Panc1 (cell line): ENCODE data around the gene SORBS1.

Experiments
- POLR2AphosphoS5 ChIP-seq: IDR thresholded peaks from 2 replicates; pipeline ENCODE4 v1.6.1; 2012; ENCODE audit warnings: mild to moderate bottlenecking, low read depth, low read length, moderate library complexity
- SIN3A ChIP-seq: IDR thresholded peaks from 2 replicates; pipeline ENCODE4 v1.6.1; 2012; ENCODE audit warnings: low read depth, mild to moderate bottlenecking, low read length, moderate library complexity, borderline replicate concordance; ENCODE audit not compliant: insufficient read depth
- TCF7L2 ChIP-seq: IDR thresholded peaks from 2 replicates; pipeline ENCODE4 v1.6.1; 2011; ENCODE audit warnings: mild to moderate bottlenecking, low read depth, low read length, inconsistent platforms
- TF ChIP-seq, protein P1 (sequence below): fragments of 450-650 bp; IDR thresholded peaks from 2 replicates; pipeline ENCODE4 v1.5.1; 2017; ENCODE audit warnings: mild to moderate bottlenecking
- TF ChIP-seq, protein P2 (sequence below), 2 experiments: IDR thresholded peaks; 2 replicates each; pipeline ENCODE4 v1.6.1; 2011 to 2012; ENCODE audit warnings: low read depth in 2 of 2, control low read depth in 1 of 2, low read length in 1 of 2, mild to moderate bottlenecking in 1 of 2, moderate library complexity in 1 of 2; ENCODE audit not compliant: insufficient read depth in 1 of 2

DNA sequence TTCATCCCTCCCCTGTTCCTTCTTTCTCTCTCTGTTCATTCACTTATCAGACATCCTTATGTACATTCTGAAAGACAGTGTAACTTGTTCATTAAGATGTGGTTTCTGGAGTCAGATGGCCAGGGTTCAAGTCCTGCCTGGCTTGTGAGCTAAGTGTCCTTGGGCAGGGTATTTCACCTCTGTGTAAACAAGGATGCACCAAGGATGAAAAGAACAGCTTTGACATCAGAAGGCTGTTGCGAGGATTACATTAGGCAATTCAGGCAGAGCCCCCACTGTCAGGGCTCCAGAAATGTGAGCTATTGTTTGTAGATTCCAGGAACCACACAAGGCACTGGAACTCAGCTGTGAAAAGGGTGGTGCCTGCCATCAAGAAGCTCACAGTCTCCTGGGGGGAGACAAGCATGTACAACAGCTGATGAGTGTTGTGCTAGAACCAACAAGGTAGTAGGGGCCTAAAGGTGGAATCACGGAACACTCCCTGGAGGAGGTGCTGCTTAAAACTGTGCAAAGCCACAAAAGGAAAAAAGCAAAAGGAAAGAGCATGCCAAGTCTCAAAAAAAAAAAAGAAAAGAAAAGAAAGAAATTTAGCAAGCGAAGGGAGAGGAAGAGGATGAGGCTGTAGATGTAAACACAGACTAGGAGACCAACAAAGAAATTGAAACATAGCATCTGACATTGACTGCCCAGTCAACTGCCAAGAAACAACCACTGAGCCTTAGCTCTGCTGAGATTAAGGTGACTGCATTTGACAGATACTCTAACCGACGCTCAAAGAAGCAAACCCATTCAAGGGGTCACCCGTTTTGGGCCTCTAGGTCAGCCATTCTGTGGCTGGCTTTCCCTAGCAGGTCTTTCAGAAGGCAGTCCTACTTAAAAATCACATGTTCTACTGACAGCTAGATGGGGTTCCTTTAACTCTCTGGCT is 282.8 kb downstream of the SORBS1 start:
- TF ChIP-seq, protein P1, sequence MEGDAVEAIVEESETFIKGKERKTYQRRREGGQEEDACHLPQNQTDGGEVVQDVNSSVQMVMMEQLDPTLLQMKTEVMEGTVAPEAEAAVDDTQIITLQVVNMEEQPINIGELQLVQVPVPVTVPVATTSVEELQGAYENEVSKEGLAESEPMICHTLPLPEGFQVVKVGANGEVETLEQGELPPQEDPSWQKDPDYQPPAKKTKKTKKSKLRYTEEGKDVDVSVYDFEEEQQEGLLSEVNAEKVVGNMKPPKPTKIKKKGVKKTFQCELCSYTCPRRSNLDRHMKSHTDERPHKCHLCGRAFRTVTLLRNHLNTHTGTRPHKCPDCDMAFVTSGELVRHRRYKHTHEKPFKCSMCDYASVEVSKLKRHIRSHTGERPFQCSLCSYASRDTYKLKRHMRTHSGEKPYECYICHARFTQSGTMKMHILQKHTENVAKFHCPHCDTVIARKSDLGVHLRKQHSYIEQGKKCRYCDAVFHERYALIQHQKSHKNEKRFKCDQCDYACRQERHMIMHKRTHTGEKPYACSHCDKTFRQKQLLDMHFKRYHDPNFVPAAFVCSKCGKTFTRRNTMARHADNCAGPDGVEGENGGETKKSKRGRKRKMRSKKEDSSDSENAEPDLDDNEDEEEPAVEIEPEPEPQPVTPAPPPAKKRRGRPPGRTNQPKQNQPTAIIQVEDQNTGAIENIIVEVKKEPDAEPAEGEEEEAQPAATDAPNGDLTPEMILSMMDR: no peak
- TF ChIP-seq, protein P2, sequence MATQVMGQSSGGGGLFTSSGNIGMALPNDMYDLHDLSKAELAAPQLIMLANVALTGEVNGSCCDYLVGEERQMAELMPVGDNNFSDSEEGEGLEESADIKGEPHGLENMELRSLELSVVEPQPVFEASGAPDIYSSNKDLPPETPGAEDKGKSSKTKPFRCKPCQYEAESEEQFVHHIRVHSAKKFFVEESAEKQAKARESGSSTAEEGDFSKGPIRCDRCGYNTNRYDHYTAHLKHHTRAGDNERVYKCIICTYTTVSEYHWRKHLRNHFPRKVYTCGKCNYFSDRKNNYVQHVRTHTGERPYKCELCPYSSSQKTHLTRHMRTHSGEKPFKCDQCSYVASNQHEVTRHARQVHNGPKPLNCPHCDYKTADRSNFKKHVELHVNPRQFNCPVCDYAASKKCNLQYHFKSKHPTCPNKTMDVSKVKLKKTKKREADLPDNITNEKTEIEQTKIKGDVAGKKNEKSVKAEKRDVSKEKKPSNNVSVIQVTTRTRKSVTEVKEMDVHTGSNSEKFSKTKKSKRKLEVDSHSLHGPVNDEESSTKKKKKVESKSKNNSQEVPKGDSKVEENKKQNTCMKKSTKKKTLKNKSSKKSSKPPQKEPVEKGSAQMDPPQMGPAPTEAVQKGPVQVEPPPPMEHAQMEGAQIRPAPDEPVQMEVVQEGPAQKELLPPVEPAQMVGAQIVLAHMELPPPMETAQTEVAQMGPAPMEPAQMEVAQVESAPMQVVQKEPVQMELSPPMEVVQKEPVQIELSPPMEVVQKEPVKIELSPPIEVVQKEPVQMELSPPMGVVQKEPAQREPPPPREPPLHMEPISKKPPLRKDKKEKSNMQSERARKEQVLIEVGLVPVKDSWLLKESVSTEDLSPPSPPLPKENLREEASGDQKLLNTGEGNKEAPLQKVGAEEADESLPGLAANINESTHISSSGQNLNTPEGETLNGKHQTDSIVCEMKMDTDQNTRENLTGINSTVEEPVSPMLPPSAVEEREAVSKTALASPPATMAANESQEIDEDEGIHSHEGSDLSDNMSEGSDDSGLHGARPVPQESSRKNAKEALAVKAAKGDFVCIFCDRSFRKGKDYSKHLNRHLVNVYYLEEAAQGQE (IDR thresholded peaks at IDR 0.05; ENCODE audit: insufficient read depth in 1 of 2, low read depth in 2 of 2, low read length in 1 of 2): no peak
- no peak for TF ChIP-seq POLR2AphosphoS5
- no peak for TF ChIP-seq TCF7L2
- TF ChIP-seq SIN3A: no peak
